HepG2 (cell line): Measurements from ENCODE around the gene CALR. TPM values are rescaled to one million over a fixed set of nuclear protein-coding genes. Genes with fewer than 3 reads are reported as not detected.

Experiments used
- ATF1 ChIP-seq: IDR thresholded peaks from 2 replicates; pipeline ENCODE4 v1.6.1; 2016; ENCODE audit warnings: mild to moderate bottlenecking, control low read depth
- CCDC6 ChIP-seq: sonication (generic); formaldehyde crosslinking; IDR thresholded peaks from 2 replicates; pipeline ENCODE4 v1.8.1; 2022; ENCODE audit warnings: mild to moderate bottlenecking, missing genetic modification reagents, moderate library complexity
- FOXA3 ChIP-seq: IDR thresholded peaks from 2 replicates; pipeline ENCODE4 v1.6.1; 2016; ENCODE audit warnings: missing genetic modification reagents, missing compliant biosample characterization
- HDAC1 ChIP-seq: sonication (generic); formaldehyde crosslinking; IDR thresholded peaks from 2 replicates; pipeline ENCODE4 v1.5.1; 2020; ENCODE audit warnings: mild to moderate bottlenecking, missing genetic modification reagents
- HES4 ChIP-seq: sonication (generic); formaldehyde crosslinking; IDR thresholded peaks from 2 replicates; pipeline ENCODE4 v1.9.0; 2021; ENCODE audit warnings: mild to moderate bottlenecking, missing genetic modification reagents, borderline replicate concordance
- JDP2 ChIP-seq: sonication (generic); formaldehyde crosslinking; IDR thresholded peaks from 2 replicates; pipeline ENCODE4 v1.8.1; 2022; ENCODE audit warnings: missing genetic modification reagents, borderline replicate concordance
- MAFG ChIP-seq: sonication (generic); formaldehyde crosslinking; IDR thresholded peaks from 2 replicates; pipeline ENCODE4 v1.5.1; 2020; ENCODE audit warnings: mild to moderate bottlenecking, missing genetic modification reagents
- MAZ ChIP-seq, 2 experiments: sonication (generic) in 1 of 2; formaldehyde crosslinking in 1 of 2; IDR thresholded peaks; 2 replicates each; pipeline versions ENCODE4 v1.5.0 to v1.6.1; 2012 to 2020; ENCODE audit warnings: low read depth in 2 of 2, mild to moderate bottlenecking in 2 of 2, borderline replicate concordance in 1 of 2, improper control_type of control experiment in 1 of 2, low read length in 1 of 2, missing genetic modification reagents in 1 of 2, moderate library complexity in 1 of 2
- MLXIP ChIP-seq: sonication (generic); formaldehyde crosslinking; IDR thresholded peaks from 2 replicates; pipeline ENCODE4 v1.9.0; 2021; ENCODE audit warnings: missing genetic modification reagents, borderline replicate concordance
- RAD21 ChIP-seq: fragments of 450-650 bp; formaldehyde crosslinking; IDR thresholded peaks from 2 replicates; pipeline ENCODE4 v1.5.0; 2020; ENCODE audit warnings: mild to moderate bottlenecking
- RBM22 ChIP-seq: fragments of 200-400 bp; formaldehyde crosslinking; optimal IDR thresholded peaks from 2 replicates; pipeline ENCODE3; 2017; ENCODE audit warnings: mild to moderate bottlenecking, low read length, moderate library complexity
- RXRB ChIP-seq: IDR thresholded peaks from 2 replicates; pipeline ENCODE4 v1.6.1; 2016; ENCODE audit warnings: borderline replicate concordance, missing genetic modification reagents, missing compliant biosample characterization
- SETDB1 ChIP-seq: sonication (generic); formaldehyde crosslinking; IDR thresholded peaks from 2 replicates; pipeline ENCODE4 v1.5.1; 2020; ENCODE audit warnings: missing genetic modification reagents, mild to moderate bottlenecking, borderline replicate concordance
- TGIF2 ChIP-seq: IDR thresholded peaks from 2 replicates; pipeline ENCODE4 v1.6.1; 2016; ENCODE audit warnings: control low read depth, missing compliant biosample characterization
- ZBTB1 ChIP-seq: sonication (generic); formaldehyde crosslinking; IDR thresholded peaks from 2 replicates; pipeline ENCODE4 v1.4.0; 2020; ENCODE audit warnings: missing genetic modification reagents, borderline replicate concordance
- ZNF138 ChIP-seq: sonication (generic); formaldehyde crosslinking; IDR thresholded peaks from 2 replicates; pipeline ENCODE4 v1.5.0; 2020; ENCODE audit warnings: mild to moderate bottlenecking, low read depth, missing genetic modification reagents
- ZNF20 ChIP-seq: sonication (generic); formaldehyde crosslinking; IDR thresholded peaks from 2 replicates; pipeline ENCODE4 v1.4.0; 2020; ENCODE audit warnings: mild to moderate bottlenecking, moderate library complexity, missing genetic modification reagents
- ZNF337 ChIP-seq: sonication (generic); formaldehyde crosslinking; IDR thresholded peaks from 2 replicates; pipeline ENCODE4 v1.5.1; 2020; ENCODE audit warnings: missing genetic modification reagents, low read depth, mild to moderate bottlenecking, borderline replicate concordance
- ZNF547 ChIP-seq: sonication (generic); formaldehyde crosslinking; IDR thresholded peaks from 2 replicates; pipeline ENCODE4 v1.5.1; 2020; ENCODE audit warnings: mild to moderate bottlenecking, missing genetic modification reagents
- ZNF549 ChIP-seq: sonication (generic); formaldehyde crosslinking; IDR thresholded peaks from 2 replicates; pipeline ENCODE4 v1.5.0; 2020; ENCODE audit warnings: missing genetic modification reagents
- ZNF615 ChIP-seq: sonication (generic); formaldehyde crosslinking; IDR thresholded peaks from 2 replicates; pipeline ENCODE4 v1.5.0; 2020; ENCODE audit warnings: mild to moderate bottlenecking, missing genetic modification reagents, borderline replicate concordance
- ZNF724P ChIP-seq: sonication (generic); formaldehyde crosslinking; IDR thresholded peaks from 2 replicates; pipeline ENCODE4 v1.8.0; 2022; ENCODE audit warnings: missing genetic modification reagents, borderline replicate concordance
- ZNF737 ChIP-seq: sonication (generic); formaldehyde crosslinking; IDR thresholded peaks from 2 replicates; pipeline ENCODE4 v1.5.0; 2020; ENCODE audit warnings: missing genetic modification reagents, mild to moderate bottlenecking, borderline replicate concordance
- ZNF780A ChIP-seq: sonication (generic); formaldehyde crosslinking; IDR thresholded peaks from 2 replicates; pipeline ENCODE4 v1.8.0; 2022; ENCODE audit warnings: mild to moderate bottlenecking, missing genetic modification reagents, moderate library complexity
- ZNF850 ChIP-seq: sonication (generic); formaldehyde crosslinking; conservative IDR thresholded peaks from 2 replicates; pipeline ENCODE4 v1.9.0; 2021; ENCODE audit warnings: mild to moderate bottlenecking, missing genetic modification reagents
- polyA plus RNA-seq, 8 experiments: library from polyadenylated mRNA; depleted of rRNA in 3 of 8; stranded (reverse) in 7 of 8; unstranded in 1 of 8; fragments of >200 nt; fragmentation: Illumina TruSeq in 4 of 8; extraction: Trizol in 4 of 8; gene quantifications; 2 replicates each; pipeline versions ENCODE4 v1.2.1 to v1.2.3, GENCODE V29; 2011 to 2016; ENCODE audit warnings: low read depth in 4 of 8, missing spikeins in 1 of 8, mixed read lengths in 1 of 8; ENCODE audit not compliant: insufficient read depth in 1 of 8
- total RNA-seq, 5 experiments: library from RNA; depleted of rRNA; stranded (reverse); fragments of >200 nt; fragmentation: Illumina TruSeq; extraction: Trizol; gene quantifications; 2 replicates each; pipeline ENCODE4 v1.2.3, GENCODE V29; 2016; ENCODE audit warnings: low read depth in 1 of 5
- TF ChIP-seq, protein P1 (sequence below): sonication (generic); formaldehyde crosslinking; conservative IDR thresholded peaks from 2 replicates; pipeline ENCODE4 v1.8.0; 2022; ENCODE audit warnings: mild to moderate bottlenecking, moderate library complexity, missing genetic modification reagents

Gene CALR
- total and polyA plus RNA-seq, 2 of the 13 experiments (the other 11 are each of a cell fraction or from before 2014, with no cell fraction given), result 898 to 934 TPM

DNA sequence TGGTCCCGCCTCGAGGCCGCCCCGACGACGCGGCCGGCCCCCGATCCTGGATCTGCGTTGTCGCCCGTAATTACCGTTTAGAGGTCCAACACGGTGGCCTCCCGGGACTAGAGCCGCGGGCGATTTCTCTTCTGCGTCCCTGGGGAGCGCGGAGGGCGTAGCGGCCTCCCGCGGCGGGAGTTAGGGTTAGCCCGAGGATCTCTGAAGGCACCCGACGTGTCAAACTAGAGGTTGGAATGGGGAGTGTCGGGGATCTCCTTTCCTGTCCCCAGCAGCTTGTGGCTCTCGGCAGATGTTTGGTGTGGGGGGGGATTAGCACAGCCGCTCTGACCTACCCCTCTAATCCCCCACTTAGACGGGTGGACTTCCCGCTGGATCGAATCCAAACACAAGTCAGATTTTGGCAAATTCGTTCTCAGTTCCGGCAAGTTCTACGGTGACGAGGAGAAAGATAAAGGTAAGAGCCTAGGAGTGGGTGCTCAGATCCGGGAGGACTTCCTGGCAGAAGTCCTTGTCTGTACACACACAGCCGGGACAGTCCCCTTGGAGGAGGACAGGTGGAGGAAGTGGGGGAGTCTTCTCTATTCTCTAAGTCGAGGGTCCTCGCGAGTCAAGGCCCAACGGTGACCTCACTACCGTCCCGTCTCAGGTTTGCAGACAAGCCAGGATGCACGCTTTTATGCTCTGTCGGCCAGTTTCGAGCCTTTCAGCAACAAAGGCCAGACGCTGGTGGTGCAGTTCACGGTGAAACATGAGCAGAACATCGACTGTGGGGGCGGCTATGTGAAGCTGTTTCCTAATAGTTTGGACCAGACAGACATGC lies 581 bp downstream of the CALR start (continued):
- TF ChIP-seq ZNF20 (CRISPR knock-in tag) (0 out of 2 replicates have a peak, but pooled peaks have one; percentile 52), SETDB1 (no peak), MAZ (IDR thresholded peaks at IDR 0.05; ENCODE audit: borderline replicate concordance, low read depth, low read length) (no peak), MAZ (CRISPR knock-in tag; IDR thresholded peaks at IDR 0.05; ENCODE audit: low read depth) (no peak), RXRB (no peak), JDP2 (CRISPR knock-in tag) (no peak), HES4 (CRISPR knock-in tag) (no peak), CCDC6 (CRISPR knock-in tag) (no peak), MAFG (CRISPR knock-in tag) (no peak), ZNF138 (CRISPR knock-in tag) (no peak), MLXIP (CRISPR knock-in tag) (no peak; the same call in 1 of the 2 replicates), ZNF724P (CRISPR knock-in tag) (no peak), ATF1 (CRISPR knock-in tag) (no peak), ZNF547 (CRISPR knock-in tag) (peak; percentile 13), ZNF737 (CRISPR knock-in tag) (no peak; the same call in 1 of the 2 replicates), RAD21 (0 out of 2 replicates have a peak, but pooled peaks have one; percentile 6), ZNF337 (CRISPR knock-in tag) (no peak), HDAC1 (CRISPR knock-in tag) (no peak), ZNF780A (CRISPR knock-in tag) (no peak), FOXA3 (CRISPR knock-in tag) (no peak), RBM22 (no peak), ZNF615 (CRISPR knock-in tag) (0 out of 2 replicates have a peak, but pooled peaks have one; percentile 10), ZBTB1 (CRISPR knock-in tag) (no peak), ZNF549 (no peak), ZNF850 (CRISPR knock-in tag) (no peak), TGIF2 (CRISPR knock-in tag) (0 out of 2 replicates have a peak, but pooled peaks have one; percentile 51)
- TF ChIP-seq, protein P1, sequence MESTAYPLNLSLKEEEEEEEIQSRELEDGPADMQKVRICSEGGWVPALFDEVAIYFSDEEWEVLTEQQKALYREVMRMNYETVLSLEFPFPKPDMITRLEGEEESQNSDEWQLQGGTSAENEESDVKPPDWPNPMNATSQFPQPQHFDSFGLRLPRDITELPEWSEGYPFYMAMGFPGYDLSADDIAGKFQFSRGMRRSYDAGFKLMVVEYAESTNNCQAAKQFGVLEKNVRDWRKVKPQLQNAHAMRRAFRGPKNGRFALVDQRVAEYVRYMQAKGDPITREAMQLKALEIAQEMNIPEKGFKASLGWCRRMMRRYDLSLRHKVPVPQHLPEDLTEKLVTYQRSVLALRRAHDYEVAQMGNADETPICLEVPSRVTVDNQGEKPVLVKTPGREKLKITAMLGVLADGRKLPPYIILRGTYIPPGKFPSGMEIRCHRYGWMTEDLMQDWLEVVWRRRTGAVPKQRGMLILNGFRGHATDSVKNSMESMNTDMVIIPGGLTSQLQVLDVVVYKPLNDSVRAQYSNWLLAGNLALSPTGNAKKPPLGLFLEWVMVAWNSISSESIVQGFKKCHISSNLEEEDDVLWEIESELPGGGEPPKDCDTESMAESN (CRISPR knock-in tag), result no peak; the same call in 1 of the 2 replicates
